Activated T-cell treated with anti-CD3 and anti-CD28 coated beads for 4 hours (primary cell): ENCODE measurements around the gene LTBP2.
A peak's percentile ranks its signal among the peaks of the same experiment; 100 is the strongest.

Source experiments
- DNase-seq: peaks from one replicate; pipeline ENCODE4 v3.0.0-alpha.2; 2020

LTBP2 gene

DNA sequence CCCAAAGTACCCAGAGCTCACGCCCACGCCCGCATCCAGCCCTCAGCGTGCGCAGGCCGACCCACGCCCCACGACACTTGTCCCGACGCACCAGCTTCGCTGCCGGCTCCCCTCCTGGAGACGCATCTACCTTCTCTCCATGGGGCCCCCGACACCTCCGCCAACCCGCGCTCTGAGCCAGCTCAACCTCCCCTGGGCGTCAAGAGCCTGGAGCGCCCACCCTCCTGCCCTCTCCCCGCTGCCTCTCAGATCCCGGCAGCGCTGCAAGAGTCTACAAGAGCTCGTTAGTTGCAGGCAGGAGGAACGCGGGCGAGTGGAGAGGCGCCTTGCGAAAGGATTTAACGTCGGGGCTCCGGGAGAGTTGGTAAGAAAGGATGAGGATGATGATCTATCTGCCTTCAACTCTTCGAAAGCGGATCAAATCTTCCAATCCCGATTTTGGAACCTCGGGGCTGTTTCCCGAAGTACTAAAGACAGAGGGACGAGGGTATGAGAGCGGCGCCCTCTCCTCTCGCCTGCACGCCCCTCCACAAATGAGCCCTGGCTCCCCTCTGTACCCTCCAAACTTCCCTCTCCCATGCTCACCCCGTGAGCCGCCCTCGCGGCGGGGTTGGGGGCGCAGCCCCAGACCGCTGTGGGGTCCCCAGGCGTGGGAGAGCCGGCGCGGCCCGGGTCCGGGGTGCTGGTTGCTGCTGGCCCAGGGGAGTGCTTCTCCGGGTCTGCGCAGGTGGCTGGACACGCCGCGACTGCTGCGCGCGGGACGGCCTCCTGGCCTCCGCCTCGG, 979 bp downstream of the LTBP2 start:
- no peak for DNase-seq

DNA sequence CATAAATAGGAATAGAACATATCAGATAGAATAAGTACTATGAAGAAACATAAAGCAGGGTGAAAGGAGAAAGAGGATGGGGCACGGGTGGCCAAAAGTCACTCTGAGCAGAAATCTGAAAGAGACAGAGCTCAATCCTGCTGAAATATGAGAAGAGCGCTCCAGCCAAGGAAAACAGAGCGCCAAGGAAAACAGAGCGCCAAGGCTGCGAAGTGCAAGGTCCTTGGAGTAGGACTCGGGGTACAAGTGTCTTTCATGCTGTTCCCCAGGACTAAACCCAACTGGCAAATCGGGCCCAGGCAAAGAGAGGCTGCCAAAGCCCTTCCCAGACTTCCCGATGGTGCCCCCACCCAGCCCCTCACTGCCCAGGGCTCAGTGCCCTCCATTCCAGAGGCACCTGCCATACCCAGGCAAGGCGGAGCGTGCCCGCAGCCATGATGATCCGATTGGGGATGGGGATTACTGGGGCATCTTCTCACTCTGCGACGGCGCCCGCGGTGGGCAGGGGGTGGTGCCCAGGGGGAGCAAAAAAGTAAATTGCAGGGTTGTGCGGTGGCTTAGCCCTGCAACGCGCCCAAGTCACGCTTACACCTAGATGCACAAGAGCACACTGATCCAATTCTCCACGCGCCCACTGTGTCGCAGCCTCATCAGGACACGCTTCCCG, 1.7 kb downstream of the LTBP2 start:
- no peak for DNase-seq

DNA sequence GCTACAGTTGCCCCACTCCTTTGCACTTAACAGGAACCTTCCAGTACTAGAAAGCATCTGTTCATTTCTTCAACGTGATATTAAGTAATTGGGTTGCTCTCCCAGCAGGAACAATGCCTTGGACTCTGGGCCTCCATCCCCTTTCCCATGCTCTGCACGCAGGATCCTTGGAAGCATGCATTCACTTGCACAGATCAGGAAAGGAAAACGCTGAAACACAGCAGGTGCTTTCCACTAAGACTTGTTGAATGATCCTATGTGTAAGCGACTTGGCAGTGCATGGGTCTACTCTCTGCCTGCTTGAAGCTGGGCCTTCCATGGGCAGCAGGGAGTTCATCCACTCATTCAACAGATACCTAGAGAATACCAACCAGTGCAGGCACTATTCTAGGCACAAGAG, 2.3 kb downstream of the LTBP2 start:
- no peak for DNase-seq

DNA sequence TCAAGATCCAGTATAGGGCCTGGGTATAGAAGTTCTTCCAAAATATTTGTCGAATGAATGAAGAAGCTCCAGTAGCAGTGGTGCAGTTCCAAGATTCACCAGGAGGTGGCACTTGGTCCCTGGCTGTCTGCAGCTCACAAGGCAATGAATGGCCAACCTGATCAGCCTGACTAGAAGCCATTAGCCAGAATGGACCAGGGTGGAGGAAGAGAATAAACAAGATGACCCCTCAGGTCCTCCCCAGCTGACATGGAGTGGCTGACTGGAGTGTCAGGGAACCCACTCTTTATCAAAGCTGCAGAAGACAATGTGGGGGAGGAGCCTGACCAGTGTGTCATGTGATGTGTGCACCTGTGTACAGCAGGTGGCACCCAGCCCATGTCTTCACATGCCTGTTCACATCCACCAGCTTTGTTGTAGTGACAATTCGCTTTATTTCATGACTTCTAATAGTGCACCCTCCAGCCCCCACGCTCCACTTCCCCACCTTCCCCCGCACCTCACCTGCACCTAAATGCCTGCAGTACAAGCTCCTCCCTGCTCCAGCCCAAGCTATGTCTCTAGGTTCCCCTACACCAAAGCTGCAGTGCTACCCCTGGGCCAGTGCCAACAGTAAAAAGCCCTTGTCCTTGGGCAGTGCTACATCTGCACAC, 3.0 kb downstream of the LTBP2 start:
- peak; percentile 85 for DNase-seq

DNA sequence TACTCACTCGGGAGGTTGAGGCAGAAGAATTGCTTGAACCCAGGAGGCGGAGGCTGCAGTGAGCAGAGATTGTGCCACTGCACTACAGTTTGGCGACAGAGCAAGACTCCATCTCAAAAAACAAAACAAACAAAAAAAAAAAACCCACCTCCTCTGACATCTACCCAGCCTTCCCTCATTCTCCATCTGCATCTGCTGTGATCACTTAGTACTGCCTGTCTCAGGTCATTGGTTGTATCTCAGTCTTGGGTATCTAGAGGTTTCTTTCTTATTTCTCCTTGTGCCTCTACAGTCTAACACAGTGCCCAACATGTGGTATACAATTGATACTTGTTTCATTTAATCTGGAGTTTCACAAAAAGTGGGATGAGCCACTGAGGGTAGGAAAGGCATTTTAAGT, 5.3 kb downstream of the LTBP2 start:
- DNase-seq: no peak

DNA sequence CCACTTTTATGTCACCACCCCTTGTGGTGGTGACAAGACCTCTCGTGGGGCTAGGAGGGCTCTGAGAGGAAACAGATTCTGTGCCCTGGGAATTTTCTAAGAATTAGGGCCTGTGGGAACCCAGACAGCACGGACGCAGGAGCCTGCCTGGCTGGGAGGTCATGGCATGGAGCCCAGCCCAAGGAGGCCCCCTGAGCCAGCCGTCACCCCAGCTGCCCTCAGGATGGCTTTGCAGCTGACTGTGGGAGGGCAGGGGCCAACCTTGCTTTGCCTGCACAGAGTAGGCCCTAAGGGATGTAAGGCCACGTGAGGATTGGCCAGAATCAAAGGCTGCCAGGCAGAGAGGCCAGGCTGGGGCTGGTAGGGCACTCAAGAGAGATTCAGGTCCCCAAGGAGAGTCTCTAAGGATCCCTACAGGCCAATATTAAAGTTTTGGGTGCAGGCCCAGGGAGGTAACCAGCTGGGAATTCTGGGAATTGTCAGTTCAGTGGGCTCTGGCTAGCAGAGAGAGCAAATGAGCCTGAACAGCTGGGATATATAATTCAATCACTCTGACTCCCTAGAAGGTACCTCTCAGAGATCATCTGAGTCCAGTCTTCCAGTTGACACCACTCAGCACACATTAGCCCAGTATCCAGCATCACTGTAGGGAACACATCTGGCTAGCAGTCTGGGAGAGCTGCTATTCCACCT, 6.4 kb downstream of the LTBP2 start:
- DNase-seq: no peak

DNA sequence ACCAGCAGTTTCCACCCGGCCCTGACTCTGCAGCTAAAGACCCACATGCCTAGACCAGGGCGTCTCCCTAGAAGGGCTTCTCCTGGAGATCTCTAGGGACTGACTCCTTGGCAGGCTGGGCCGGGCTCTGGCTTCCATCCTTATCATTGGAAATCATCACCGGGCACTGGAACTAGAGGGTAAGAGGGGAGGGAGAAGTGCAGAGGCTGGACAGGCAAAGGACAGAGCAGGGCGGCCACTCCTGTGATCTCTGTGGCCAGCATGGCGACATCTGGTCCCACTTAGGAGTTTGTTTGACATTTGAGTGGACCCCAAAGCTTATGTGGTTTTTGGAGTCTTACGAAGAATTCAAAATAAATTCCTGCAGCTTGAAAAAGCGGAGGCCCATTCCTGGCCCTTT, 7.1 kb downstream of the LTBP2 start:
- DNase-seq: no peak

DNA sequence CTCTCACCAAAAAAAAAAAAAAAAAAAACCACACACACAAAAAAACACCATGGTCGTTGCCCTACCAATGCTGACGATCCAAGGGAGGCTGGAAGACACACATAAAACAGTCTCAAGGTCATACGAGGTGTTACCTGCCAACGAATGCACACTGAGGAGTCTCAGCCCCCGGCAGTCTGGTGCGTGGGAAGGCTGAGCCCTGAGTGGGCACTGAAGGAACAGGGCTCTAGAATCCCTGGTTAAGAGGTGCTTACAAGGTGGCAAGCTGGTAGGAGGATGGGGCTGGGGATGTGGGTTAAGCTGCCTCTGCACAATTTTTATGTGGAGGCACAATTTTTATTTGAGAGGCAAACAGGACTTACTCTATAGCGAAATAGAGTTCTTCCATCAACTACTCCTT, 7.9 kb downstream of the LTBP2 start:
- no peak for DNase-seq

DNA sequence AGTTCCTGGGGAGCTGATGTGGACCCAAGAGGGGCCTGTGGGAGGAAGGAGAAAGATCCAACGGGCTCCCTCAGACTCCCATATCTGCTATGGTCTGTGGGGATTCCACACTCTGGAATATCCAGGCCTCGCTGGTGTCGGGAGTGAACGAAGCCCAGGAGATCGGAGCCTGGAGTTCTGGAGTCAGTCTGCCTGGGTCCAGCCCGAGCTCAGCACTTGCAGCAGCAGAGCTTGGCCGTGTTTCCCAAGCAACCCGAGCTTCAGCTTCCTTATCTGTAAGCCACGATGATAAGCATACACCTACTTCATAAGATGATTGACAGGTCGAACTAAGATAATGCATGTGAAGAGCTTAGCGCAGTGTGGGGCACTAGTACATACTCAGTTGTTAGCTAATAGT, 10.1 kb downstream of the LTBP2 start:
- no peak for DNase-seq

DNA sequence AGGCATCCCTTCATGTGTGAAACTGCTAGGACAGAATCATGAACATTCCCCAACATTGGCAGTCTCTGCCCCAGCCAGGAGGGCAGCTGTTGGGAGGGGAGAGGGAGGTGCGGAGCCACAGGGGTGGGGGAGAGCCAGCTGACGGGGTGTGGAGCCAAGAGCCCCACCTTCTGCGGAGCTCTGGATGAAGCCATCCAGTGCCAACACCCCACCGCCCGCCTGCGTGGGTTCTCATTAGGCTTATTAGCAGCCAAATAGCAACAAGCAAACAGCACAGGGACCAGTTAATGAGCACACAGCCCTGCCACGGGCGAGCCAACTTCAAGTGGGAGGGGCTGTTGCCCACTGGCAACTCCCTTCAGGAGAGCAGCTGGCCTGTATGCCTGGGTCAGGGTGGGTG, 12.1 kb downstream of the LTBP2 start:
- DNase-seq: no peak

DNA sequence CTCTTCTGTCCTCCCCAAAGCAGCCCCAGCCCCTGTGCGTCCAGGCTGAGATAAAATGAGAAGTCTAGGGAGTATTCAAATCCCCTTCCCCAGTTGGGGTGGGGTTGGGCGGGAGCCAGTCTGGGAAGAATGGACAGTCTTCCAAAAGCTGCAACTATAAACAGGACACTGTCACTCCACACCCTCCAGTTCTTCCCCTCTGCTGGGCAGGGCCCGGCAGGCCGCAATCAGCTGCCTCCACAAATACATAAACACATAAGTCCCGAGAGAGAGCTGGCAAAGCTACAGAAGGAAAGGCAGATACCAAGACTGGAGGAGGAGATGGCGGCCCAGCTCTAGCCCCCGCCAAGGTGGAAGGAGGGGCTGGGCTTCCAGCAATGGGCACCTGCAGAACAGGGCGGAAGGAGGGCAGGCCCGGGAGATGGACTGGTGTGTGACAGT, 12.7 kb downstream of the LTBP2 start:
- DNase-seq: no peak

DNA sequence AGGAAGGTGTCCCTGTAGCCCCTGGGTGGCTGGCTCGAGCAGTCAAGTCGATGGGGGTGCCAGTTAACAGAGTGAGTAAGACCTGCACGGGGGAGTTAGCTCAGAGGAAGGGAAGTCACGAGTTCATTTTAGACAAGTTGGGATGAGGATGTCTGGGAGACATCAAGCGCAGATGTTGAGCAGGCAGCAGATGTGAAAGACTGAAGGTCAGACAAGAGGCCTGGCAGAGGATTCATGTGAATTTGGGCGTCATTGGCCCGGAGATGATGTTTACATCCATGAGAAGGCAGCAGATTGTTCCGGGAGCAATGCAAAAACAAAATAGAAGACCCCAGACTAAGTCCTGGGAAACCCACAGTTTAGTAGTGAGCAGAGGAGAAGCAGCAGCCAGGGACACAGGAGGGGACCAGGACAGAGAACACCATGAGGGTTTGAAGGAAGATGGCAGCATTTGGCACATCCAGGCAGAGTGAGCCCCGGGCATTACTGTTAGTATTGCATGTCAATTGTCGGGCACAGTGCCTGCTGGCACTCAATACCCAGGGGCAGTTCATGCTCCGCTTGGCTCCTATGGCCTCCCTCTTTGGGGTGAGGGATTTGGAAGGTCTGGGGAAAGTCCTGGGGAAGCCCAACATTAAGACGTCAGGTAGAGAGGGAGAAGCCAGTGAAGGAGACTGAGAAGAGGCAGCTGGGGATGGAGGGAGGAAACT, 15.1 kb downstream of the LTBP2 start:
- DNase-seq: no peak

DNA sequence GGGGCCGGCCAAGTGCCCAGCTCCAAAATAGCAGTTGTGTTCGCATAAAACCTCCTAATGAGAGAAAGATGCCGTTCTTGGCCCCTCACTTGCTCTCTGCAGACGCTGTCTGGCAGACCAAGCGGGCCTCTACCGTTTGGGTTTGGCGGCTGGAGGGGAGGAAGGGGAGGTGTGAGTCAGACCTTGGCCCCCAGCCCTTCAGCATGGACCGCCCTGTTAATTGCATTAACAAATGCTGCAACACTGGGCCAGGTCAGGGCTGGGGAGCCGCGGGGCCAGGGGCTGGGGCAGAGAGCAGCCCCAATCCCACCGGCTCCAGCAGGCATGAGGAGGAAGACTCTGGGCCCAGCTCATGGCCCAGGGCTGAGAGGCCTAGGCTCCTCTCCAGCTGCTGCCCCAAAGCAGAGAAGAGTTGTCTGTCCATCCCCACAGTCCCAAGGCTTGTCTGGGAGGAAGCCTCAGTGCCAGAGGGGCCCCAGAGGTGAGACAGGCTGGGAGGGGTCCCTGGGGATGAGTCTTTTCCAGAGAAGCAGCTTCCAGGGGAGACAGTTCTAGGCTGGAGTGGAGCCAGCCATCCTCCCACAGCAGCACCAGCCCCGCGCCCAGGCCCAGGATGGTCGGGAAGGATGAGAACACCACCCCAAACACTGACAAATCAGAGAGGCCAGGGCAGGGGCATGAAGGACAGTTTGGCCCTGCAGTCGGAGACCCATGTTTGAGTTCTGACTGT, 16.9 kb downstream of the LTBP2 start:
- DNase-seq: no peak

DNA sequence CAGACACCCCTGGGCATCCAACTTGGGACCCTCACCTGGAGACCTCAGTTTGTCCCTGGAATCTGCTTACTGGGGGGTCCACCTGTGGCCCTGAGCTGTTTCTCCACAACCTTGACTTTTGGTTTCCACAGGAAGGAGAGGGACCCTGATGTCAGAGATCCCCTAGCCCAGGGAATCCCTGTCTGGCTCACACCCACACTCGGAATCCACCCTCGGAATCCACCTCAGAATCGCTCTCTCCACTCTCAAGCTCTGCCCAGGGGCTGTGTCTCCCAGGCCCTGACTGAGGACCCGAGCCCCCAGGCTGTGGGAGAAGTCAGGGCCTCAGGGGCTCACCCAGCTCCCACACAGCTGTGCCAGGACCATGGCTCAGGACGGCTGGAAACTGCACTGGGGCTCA, 17.4 kb downstream of the LTBP2 start:
- no peak for DNase-seq

DNA sequence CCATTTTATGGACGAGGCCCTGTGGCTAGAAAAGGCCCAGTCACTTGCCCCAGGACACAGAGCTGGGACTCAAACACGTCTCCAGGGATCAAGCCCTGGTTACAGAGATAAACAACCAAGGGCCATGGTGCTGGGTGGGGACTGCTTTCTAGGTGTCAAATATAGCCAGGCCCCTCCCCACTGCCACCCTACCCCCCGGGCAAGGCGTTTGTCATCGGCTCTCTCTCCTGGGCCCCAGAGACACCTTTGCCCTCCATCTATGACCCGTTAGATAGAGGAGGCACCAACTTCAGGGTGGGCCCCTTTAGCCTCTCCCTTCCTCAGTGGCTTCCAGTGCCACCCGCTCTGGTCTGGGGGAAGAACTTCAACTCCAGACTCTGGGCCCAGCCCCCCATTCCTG, 18.0 kb downstream of the LTBP2 start:
- no peak for DNase-seq

DNA sequence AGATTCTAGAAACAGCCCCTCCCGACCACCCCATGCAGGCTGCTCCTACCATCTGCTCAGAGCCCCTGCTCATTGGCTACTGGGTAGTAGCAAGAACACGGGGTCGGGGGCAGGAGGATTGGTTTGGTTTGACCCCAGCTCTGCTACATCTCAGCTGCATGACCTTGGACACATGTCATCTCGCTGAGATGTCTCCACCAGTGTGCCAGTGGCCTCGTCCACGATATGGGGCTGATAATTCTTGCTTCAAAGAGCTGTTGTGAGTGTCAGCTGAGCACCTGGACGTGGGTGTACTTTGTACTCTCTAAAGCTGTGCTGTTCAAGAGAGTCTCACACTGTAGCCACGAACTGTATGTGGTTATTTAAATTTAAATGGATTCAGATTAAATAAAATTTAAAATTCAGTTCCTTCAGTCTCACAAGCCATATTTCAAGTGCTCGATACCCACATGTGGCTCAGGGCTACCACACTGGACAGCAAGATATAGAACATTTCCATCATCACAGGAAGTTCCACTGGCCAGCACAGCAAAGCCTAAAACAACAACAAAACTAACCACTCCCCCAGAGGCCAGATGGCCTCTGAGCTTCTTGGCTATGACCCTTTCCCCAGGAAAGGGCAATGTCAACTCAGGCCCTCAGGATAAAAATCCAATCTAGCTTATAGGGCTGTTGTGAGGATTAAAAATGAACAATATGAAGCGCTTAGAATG, 18.6 kb downstream of the LTBP2 start:
- DNase-seq: no peak

DNA sequence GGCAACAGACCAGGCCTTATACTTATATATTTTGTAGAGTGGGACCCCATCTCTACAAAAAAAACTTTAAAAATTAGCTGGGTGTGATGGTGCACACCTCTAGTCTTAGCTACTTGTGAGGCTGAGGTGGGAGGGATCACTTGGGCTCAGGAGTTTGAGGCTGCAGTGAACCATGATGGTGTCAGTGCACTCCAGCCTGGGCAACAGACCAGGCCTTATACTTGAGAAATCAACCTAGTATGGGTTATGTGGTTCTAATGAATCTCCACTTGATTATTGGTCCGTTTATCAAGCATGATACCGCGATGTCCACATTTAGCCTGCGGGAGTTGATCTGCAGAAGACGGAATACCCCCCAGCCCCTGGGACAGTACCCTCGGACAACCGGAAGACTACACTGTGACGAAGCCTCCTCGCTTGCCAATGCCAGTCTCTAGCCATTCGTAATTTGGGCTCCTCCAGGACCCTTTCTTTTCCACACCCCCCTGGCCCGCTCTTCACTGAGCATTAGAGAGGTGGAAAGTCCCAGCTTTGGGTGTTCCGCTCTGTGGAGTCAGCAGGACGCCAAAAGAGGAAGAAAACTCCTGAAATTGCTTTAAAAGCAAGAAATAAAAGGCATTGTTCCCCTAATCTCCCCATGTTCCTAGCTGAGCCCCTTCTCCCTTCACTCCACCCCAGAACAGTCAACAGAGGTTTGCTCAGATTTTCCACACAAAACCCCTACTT, 19.4 kb downstream of the LTBP2 start:
- DNase-seq: no peak

DNA sequence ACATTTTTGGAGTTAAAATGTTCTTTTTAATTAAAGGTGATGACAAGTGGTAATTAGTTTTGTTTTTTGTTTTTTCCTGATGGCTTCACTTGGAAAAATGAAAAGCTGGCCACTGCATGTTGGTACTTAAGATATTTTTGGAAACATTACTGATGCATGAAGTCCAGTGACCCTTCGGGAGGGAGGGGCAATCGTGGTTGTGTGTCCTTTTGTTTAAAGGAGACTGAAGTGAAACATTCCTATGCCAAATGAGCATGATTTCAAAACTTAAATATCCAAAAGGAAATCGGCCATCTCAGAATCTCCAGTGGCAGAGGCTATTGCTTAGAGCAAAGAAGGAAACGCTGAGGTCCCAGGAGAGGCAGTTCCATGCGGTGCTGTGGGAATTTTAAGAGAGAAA, 20.1 kb downstream of the LTBP2 start:
- DNase-seq: no peak

DNA sequence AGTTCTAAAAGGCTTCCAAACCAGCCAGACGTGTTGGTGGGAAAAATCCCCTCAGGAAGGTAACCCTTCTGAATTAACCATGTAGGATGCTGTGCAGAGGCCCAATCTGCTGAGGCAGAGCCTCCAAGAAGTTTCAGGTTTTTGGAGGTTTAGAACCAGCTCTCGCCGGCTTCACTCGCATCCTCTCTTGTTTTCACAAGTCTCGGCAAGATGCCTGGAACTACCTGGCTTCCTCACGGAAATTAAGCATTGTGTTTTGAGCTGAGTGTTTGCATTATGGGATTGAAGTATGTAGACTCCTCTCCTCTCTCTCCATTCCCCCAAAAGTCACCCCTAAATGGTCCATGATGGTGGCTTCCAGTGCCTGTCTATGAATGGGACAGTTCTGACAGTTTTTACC, 20.6 kb downstream of the LTBP2 start:
- no peak for DNase-seq

DNA sequence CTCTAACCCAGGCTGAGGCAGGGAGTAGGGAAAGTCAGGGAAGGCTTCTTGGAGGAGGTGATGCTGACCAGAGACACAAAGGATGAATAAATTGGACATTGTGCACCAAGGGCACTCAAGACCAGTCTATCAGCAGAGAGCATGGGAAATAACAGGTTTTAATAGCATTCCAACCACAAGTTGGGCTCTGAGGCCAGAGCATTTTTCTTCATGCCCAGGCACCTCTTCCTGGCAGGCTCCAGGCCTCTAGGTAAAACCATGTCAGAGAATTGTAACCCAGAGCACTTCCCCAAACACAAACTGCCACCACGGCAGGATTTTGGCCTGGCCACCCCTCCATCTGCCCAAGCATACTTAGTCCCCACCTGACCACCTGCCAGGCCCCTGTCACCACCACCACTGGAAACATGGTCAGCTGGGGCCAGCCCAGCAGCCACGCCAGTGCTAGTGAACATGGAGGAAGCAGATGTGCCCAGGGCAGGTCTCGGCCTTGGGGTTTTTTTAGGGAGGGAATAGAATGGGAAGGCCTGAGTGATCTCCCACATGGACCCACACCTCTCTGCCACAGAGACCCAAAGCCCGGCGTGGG, 22.7 kb downstream of the LTBP2 start:
- DNase-seq: no peak

DNA sequence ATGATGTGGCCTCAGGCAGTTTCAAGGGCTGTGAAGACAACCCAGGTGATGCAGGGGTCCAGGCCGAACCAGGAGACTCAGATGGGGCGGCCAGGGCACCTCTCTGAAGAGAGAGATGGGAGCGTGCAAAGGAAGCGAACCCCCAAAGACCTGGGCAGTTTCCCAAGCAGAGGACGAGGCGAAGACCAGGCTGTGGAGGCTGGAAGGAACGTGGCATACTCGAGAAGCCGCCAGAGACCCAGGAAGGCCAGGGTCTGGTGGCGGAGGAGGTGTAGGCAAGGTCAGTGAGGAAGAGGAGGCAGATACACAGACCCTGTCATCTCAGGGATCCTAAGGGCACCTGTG, 24.7 kb downstream of the LTBP2 start:
- no peak for DNase-seq
